Measurements from ENCODE around the gene FKBP3. TPM values are rescaled to one million over a fixed set of nuclear protein-coding genes. Genes with fewer than 3 reads are reported as not detected.
A peak's percentile ranks its signal among the peaks of the same experiment; 100 is the strongest.

The FKBP3 gene
- total RNA-seq, 2 donors from 2014 or later: 153 to 188 TPM

GRCh38 chr14:45078323-45078722 is 56.0 kb downstream of the FKBP3 start:
- peaks cover 17% of the 10 kb centered on the region for H3K9me3 ChIP-seq (ENCODE audit: control insufficient read depth, low read length)
- peaks cover 8% of the 10 kb centered on the region for H3K36me3 ChIP-seq (ENCODE audit: control insufficient read depth, insufficient read depth, low read length)
- H3K27me3 Mint-ChIP-seq (ENCODE audit: insufficient read depth): no peaks in the 10 kb centered on the region
- H3K4me1 Mint-ChIP-seq: peaks cover 22% of the 10 kb centered on the region
- no peak overlapping the region for H3K27ac ChIP-seq (ENCODE audit: low read depth, low read length)
- H3K36me3 Mint-ChIP-seq (ENCODE audit: low read depth): peaks cover 5% of the 10 kb centered on the region
- peaks cover 23% of the 10 kb centered on the region for H3K9me3 Mint-ChIP-seq
- no peak overlapping the region for H3K4me3 ChIP-seq (ENCODE audit: low read length)
- H3K27ac Mint-ChIP-seq: no peak overlapping the region
- no peak for DNase-seq
- no peaks in the 10 kb centered on the region for H3K4me1 ChIP-seq (ENCODE audit: control insufficient read depth, insufficient read depth, low read length)
- H3K9ac ChIP-seq (ENCODE audit: extremely low read depth, low read length, poor library complexity, severe bottlenecking): no peak overlapping the region
- TF ChIP-seq, protein P1, sequence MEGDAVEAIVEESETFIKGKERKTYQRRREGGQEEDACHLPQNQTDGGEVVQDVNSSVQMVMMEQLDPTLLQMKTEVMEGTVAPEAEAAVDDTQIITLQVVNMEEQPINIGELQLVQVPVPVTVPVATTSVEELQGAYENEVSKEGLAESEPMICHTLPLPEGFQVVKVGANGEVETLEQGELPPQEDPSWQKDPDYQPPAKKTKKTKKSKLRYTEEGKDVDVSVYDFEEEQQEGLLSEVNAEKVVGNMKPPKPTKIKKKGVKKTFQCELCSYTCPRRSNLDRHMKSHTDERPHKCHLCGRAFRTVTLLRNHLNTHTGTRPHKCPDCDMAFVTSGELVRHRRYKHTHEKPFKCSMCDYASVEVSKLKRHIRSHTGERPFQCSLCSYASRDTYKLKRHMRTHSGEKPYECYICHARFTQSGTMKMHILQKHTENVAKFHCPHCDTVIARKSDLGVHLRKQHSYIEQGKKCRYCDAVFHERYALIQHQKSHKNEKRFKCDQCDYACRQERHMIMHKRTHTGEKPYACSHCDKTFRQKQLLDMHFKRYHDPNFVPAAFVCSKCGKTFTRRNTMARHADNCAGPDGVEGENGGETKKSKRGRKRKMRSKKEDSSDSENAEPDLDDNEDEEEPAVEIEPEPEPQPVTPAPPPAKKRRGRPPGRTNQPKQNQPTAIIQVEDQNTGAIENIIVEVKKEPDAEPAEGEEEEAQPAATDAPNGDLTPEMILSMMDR (conservative IDR thresholded peaks at IDR 0.05): no peak
- WGBS, 2 experiments (ENCODE audit: insufficient coverage in 1 of 2, insufficient read length in 1 of 2): 91% methylated on average over 1 of the region's 1 CpG; no CpG with 5 or more reads in 1 of the 2 experiments
- H3K4me3 Mint-ChIP-seq: no peak overlapping the region
- H3K27me3 ChIP-seq (ENCODE audit: control insufficient read depth, insufficient read depth, low read length, poor library complexity, severe bottlenecking): no peaks in the 10 kb centered on the region

DNA sequence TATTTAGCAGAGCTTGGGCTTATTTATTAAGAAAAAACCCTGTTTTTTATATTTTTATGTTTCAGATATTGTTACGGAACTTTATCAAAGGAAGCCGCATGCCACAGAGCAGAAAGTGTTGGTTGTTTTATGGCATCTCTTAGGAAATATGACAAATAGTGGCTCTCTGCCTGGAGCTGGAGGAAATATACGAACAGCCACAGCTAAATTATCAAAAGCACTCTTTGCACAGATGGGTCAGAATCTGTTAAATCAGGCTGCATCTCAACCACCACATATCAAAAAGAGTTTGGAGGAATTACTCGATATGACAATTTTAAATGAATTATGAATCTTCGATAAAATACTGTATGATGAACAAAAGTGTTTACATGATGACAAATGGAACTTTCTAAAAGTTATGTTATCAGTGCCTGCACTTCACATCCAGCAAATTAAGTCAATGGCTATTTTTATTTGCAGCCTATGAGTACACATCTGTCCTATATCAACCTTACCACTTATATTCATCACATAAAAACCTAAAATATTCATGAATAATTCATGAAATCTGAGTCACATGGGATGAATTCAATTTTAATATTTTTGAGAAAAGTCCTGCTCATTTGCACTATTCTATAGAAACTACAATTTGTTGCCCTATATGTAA is 60.9 kb downstream of the FKBP3 start:
- TF ChIP-seq, protein P1 (conservative IDR thresholded peaks at IDR 0.05): no peak
- H3K36me3 ChIP-seq (ENCODE audit: control insufficient read depth, insufficient read depth, low read length): peaks cover 25% of the 10 kb centered on the region
- DNase-seq: no peak
- H3K4me1 Mint-ChIP-seq: peaks cover 10% of the 10 kb centered on the region
- no peak overlapping the region for H3K27ac Mint-ChIP-seq
- no peaks in the 10 kb centered on the region for H3K27me3 ChIP-seq (ENCODE audit: control insufficient read depth, insufficient read depth, low read length, poor library complexity, severe bottlenecking)
- H3K4me3 Mint-ChIP-seq: no peak overlapping the region
- no peak overlapping the region for H3K9ac ChIP-seq (ENCODE audit: extremely low read depth, low read length, poor library complexity, severe bottlenecking)
- H3K4me1 ChIP-seq (ENCODE audit: control insufficient read depth, insufficient read depth, low read length): no peaks in the 10 kb centered on the region
- H3K27me3 Mint-ChIP-seq (ENCODE audit: insufficient read depth): no peaks in the 10 kb centered on the region
- peaks cover 6% of the 10 kb centered on the region for H3K9me3 Mint-ChIP-seq
- no peak overlapping the region for H3K4me3 ChIP-seq (ENCODE audit: low read length)
- H3K27ac ChIP-seq (ENCODE audit: low read depth, low read length): no peak overlapping the region
- peaks cover 24% of the 10 kb centered on the region for H3K36me3 Mint-ChIP-seq (ENCODE audit: low read depth)
- peaks cover 9% of the 10 kb centered on the region for H3K9me3 ChIP-seq (ENCODE audit: control insufficient read depth, low read length)
- 95 to 100% methylated on average over 2 to 5 of the region's 5 CpGs for WGBS, 2 experiments (ENCODE audit: insufficient coverage in 1 of 2, insufficient read length in 1 of 2)

- DNase-seq: no peak
- H3K4me1 Mint-ChIP-seq: peaks cover 10% of the 10 kb centered on the region
- Histone ChIP-seq H3K27me3 (ENCODE audit: control insufficient read depth, insufficient read depth, low read length, poor library complexity, severe bottlenecking) (no peaks in the 10 kb centered on the region), H3K36me3 (ENCODE audit: control insufficient read depth, insufficient read depth, low read length) (peaks cover 25% of the 10 kb centered on the region), H3K9me3 (ENCODE audit: control insufficient read depth, low read length) (peaks cover 9% of the 10 kb centered on the region), H3K9ac (ENCODE audit: extremely low read depth, low read length, poor library complexity, severe bottlenecking) (no peak overlapping the region), H3K4me3 (ENCODE audit: low read length) (no peak overlapping the region), H3K4me1 (ENCODE audit: control insufficient read depth, insufficient read depth, low read length) (no peaks in the 10 kb centered on the region), H3K27ac (ENCODE audit: low read depth, low read length) (no peak overlapping the region)
- H3K4me3 Mint-ChIP-seq: no peak overlapping the region
- peaks cover 6% of the 10 kb centered on the region for H3K9me3 Mint-ChIP-seq
- H3K27me3 Mint-ChIP-seq (ENCODE audit: insufficient read depth): no peaks in the 10 kb centered on the region
- TF ChIP-seq, protein P1 (conservative IDR thresholded peaks at IDR 0.05): no peak
- peak overlapping the region; percentile 28 for H3K27ac Mint-ChIP-seq
- WGBS, 2 experiments (ENCODE audit: insufficient coverage in 1 of 2, insufficient read length in 1 of 2): 94 to 98% methylated on average over 6 of the region's 6 CpGs
- peaks cover 25% of the 10 kb centered on the region for H3K36me3 Mint-ChIP-seq (ENCODE audit: low read depth)
Measured at GRCh38 chr14:45072126-45072525, 62.2 kb downstream of the FKBP3 start.

Measured in endodermal cell (in vitro differentiated cells).